ENCODE data around the gene FAM72B.
"Not testable (repeated sequence)": the region's sequence is repeated elsewhere in the genome, so short reads cannot be mapped to it uniquely, and the experiment has no call there.

The FAM72B gene

DNA sequence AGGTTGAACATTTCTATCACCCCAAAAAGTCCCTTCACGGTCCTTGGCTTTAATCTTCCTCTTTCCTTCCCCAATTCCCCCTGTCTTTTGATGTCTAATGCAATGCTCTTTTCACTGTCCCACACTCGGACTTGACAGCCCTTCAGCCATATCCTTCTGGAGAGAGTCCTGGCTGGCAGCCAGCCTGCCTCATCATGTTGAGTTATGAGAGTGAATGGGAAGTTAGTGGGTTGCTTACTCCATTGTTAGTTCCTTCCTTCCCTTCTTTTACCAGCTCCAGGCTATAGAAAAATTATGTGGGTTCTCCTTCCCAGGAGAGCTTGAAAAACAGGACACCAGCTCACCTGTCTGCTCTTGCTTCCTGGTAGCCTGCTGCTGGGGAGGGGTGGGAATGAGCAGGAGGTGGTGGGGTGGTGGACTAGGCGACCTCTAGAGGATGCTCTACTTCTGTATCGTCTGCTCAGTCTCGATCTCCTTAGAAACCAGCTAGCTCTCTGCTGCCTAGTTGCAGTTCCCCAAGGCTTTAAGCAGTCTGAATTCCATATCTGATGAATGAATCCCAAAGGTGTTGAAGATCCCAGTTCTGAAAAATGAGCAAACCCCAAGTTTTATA lies 30.5 kb upstream of the FAM72B start:
- not testable (repeated sequence) for H3K9me3 ChIP-seq (ENCODE audit: control insufficient read depth, low read length); H3K4me1 ChIP-seq

DNA sequence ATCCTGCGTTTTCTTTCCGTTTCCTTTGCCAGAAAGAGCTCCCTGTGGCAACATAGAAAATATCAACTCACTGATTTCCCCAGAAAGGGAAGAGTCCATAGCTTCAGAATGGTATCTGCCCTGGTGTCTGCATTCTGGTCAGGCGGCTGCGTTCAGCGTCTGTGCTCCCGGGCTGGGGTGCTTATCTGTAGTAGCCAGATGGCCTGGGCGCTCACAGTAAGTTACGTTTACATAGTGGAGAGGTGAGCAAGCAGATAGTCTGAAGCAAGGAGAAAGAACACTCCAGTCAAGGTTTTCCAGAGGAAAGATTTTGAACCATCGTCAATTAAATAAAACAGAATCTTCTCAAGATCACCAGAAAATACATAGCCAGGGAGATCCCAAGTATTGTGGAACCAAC lies 29.4 kb upstream of the FAM72B start:
- H3K36me3 ChIP-seq (ENCODE audit: control insufficient read depth, insufficient read depth, low read length); H2AFZ ChIP-seq; H3K79me2 ChIP-seq; H3K9ac ChIP-seq; H3K4me2 ChIP-seq (ENCODE audit: low read length); H3K27me3 ChIP-seq (ENCODE audit: control insufficient read depth, insufficient read depth, low read length); H3K27ac ChIP-seq; H3K4me1 ChIP-seq; H3K4me3 ChIP-seq (ENCODE audit: low read depth, low read length); H3K9me3 ChIP-seq (ENCODE audit: control insufficient read depth, low read length): not testable (repeated sequence)

More for the DNA sequence above, 30.5 kb upstream of the FAM72B start:
- not testable (repeated sequence) for H3K4me3 ChIP-seq (ENCODE audit: low read depth, low read length); H3K4me2 ChIP-seq (ENCODE audit: low read length); H3K27ac ChIP-seq; H2AFZ ChIP-seq; H3K79me2 ChIP-seq; H3K9ac ChIP-seq; H3K27me3 ChIP-seq (ENCODE audit: control insufficient read depth, insufficient read depth, low read length); H3K36me3 ChIP-seq (ENCODE audit: control insufficient read depth, insufficient read depth, low read length)

DNA sequence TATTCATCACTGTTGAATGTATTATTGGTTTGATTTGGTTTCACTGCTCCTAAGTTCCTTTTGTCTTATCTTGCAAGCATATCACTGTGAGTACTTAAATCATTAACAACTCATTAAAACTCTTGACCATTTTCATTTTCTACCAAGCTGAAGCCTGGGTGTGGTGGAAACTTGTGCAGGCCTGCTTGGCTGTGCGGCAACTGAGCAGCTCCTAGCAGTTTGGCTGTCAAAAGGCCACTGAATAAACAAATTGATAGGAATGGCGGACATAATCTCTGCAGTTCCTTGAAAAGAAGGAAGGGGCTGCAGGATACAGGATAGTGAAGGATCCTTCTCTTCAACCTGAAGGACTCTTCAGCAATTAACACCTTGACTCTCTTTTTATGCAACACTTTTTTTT lies 26.6 kb upstream of the FAM72B start:
- H3K4me3 ChIP-seq (ENCODE audit: low read depth, low read length); H3K4me1 ChIP-seq; H3K27ac ChIP-seq; H3K36me3 ChIP-seq (ENCODE audit: control insufficient read depth, insufficient read depth, low read length); H3K27me3 ChIP-seq (ENCODE audit: control insufficient read depth, insufficient read depth, low read length); H3K9ac ChIP-seq; H3K4me2 ChIP-seq (ENCODE audit: low read length); H2AFZ ChIP-seq; H3K9me3 ChIP-seq (ENCODE audit: control insufficient read depth, low read length); H3K79me2 ChIP-seq: not testable (repeated sequence)

GRCh38 chr1:121208375-121208774 lies 24.2 kb upstream of the FAM72B start:
- H3K36me3 ChIP-seq (ENCODE audit: control insufficient read depth, insufficient read depth, low read length); H3K79me2 ChIP-seq; H3K9ac ChIP-seq; H2AFZ ChIP-seq; H3K4me2 ChIP-seq (ENCODE audit: low read length); H3K4me1 ChIP-seq; H3K9me3 ChIP-seq (ENCODE audit: control insufficient read depth, low read length); H3K27ac ChIP-seq; H3K27me3 ChIP-seq (ENCODE audit: control insufficient read depth, insufficient read depth, low read length); H3K4me3 ChIP-seq (ENCODE audit: low read depth, low read length): not testable (repeated sequence)

DNA sequence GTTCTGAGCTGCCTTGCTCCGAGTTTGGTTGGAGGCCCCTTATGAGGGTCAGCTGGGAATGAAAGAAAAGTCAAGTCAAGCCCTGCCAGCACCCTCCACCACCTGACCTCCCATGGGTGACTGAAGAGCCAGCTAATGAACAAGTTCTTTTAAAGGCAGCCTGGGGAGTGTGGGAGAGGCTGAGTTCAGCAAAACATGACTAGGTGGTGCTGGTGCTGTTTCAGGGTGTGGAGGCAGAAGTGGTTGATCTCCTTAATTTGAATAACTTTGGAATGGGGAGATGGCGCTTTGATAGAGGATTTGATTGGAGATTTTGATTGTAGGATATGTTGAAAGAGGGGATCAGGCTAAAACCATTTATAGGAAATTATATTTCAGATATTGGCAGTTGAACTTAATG lies 23.2 kb upstream of the FAM72B start:
- not testable (repeated sequence) for H3K27me3 ChIP-seq (ENCODE audit: control insufficient read depth, insufficient read depth, low read length); H3K4me2 ChIP-seq (ENCODE audit: low read length); H3K4me1 ChIP-seq

DNA sequence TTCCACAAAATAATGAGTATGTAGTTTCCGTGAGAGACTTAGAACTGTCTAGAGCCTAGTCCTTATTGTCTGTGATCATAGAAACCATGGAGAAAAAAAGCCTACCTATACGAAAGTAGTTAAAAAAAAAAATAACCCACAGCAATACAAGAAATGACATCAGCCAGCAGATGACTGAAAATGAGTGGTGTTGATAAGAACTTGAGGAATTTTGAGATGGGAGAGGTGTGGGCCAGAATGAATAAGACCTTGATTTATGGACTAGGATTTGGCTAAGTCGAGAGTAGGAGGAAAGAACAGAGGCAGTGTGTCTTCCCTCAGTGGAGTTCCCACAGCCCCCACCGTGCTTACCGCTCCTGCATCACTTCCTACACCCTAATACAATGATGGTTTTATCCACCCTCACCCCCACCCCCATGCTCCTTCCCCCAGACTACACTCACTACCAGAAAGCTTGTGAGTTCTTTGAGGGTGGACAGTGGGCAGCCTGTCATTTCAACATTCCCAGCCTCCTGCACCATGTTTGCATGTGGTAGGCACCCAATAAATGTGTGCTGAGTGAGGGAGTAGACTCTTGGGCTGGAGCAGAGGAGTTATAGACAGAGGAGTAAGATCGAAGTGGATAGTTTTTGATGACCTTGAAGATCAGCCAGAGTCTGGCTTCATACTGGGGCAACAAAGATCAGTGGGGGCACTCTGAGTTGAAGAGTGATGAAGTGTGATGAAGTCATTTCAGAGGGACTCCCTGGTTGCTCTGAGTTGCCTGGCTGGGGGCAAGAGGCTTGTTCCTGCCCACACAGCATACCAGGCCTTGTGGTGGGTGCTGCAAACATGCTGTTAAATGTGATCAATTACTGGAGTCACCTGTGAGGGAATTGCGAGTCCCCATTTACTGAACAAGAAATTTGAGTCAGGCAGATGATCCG lies 21.9 kb upstream of the FAM72B start:
- not testable (repeated sequence) for H3K27me3 ChIP-seq (ENCODE audit: control insufficient read depth, insufficient read depth, low read length); H2AFZ ChIP-seq; H3K4me2 ChIP-seq (ENCODE audit: low read length); H3K4me1 ChIP-seq; H3K9me3 ChIP-seq (ENCODE audit: control insufficient read depth, low read length); H3K9ac ChIP-seq; H3K4me3 ChIP-seq (ENCODE audit: low read depth, low read length); H3K36me3 ChIP-seq (ENCODE audit: control insufficient read depth, insufficient read depth, low read length); H3K27ac ChIP-seq; H3K79me2 ChIP-seq

More for the DNA sequence above, 23.2 kb upstream of the FAM72B start:
- not testable (repeated sequence) for H3K27ac ChIP-seq; H3K36me3 ChIP-seq (ENCODE audit: control insufficient read depth, insufficient read depth, low read length); H3K79me2 ChIP-seq; H3K9ac ChIP-seq; H3K9me3 ChIP-seq (ENCODE audit: control insufficient read depth, low read length); H2AFZ ChIP-seq; H3K4me3 ChIP-seq (ENCODE audit: low read depth, low read length)

- not testable (repeated sequence) for H3K79me2 ChIP-seq; H3K27ac ChIP-seq; H3K4me1 ChIP-seq; H3K4me2 ChIP-seq (ENCODE audit: low read length); H3K27me3 ChIP-seq (ENCODE audit: control insufficient read depth, insufficient read depth, low read length); H3K9me3 ChIP-seq (ENCODE audit: control insufficient read depth, low read length); H3K4me3 ChIP-seq (ENCODE audit: low read depth, low read length); H3K36me3 ChIP-seq (ENCODE audit: control insufficient read depth, insufficient read depth, low read length); H2AFZ ChIP-seq; H3K9ac ChIP-seq
These were observed 18.8 kb upstream of the FAM72B start for GRCh38 chr1:121202986-121203385.

GRCh38 chr1:121200985-121201981 lies 17.1 kb upstream of the FAM72B start:
- not testable (repeated sequence) for H3K4me1 ChIP-seq; H3K4me3 ChIP-seq (ENCODE audit: low read depth, low read length); H3K4me2 ChIP-seq (ENCODE audit: low read length); H3K27me3 ChIP-seq (ENCODE audit: control insufficient read depth, insufficient read depth, low read length); H3K79me2 ChIP-seq; H2AFZ ChIP-seq; H3K27ac ChIP-seq; H3K9ac ChIP-seq; H3K9me3 ChIP-seq (ENCODE audit: control insufficient read depth, low read length); H3K36me3 ChIP-seq (ENCODE audit: control insufficient read depth, insufficient read depth, low read length)

DNA sequence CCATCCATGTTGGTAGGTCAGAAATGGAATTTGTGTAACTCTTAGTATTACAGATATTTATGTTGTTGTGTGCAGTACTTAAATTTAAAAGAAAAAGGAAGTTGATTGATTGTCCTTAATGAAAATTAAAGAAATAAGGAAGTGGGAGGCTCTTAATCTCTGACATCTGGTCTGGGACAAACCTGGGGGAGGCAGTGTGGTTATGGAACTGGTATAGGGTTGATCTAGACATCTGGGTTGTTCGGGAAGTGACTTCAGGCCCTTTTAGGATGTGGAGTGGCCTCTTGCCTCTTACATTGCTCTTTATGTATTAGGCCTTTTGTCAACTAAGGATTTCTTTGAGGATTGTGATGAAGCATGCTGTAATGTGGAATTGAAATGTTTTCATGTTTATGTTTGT lies 16.1 kb upstream of the FAM72B start:
- not testable (repeated sequence) for H2AFZ ChIP-seq; H3K27me3 ChIP-seq (ENCODE audit: control insufficient read depth, insufficient read depth, low read length); H3K4me1 ChIP-seq; H3K36me3 ChIP-seq (ENCODE audit: control insufficient read depth, insufficient read depth, low read length); H3K9me3 ChIP-seq (ENCODE audit: control insufficient read depth, low read length); H3K9ac ChIP-seq; H3K79me2 ChIP-seq; H3K4me2 ChIP-seq (ENCODE audit: low read length); H3K27ac ChIP-seq; H3K4me3 ChIP-seq (ENCODE audit: low read depth, low read length)

DNA sequence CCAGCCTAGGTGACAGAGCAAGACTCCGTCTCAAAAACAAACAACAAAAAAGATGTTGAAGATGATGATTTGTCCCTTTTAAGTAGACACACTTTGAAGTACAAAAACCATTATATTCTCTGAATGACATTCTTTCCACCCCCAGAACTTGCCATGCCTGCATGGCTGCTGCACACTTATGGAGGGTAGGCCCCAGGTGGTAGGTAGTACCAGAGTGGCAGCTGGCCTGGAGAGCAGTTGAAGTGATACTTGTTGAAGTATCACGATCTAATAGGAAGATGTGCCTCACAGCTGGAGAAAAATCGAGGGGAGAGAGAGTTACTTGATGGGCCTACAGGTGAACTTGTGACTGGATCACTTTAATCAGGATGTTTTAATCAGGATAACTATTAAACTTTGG lies 15.6 kb upstream of the FAM72B start:
- H3K79me2 ChIP-seq; H3K4me1 ChIP-seq; H3K4me3 ChIP-seq (ENCODE audit: low read depth, low read length); H3K27ac ChIP-seq; H3K36me3 ChIP-seq (ENCODE audit: control insufficient read depth, insufficient read depth, low read length); H3K4me2 ChIP-seq (ENCODE audit: low read length); H3K27me3 ChIP-seq (ENCODE audit: control insufficient read depth, insufficient read depth, low read length); H3K9ac ChIP-seq; H2AFZ ChIP-seq; H3K9me3 ChIP-seq (ENCODE audit: control insufficient read depth, low read length): not testable (repeated sequence)

All from parathyroid adenoma (tissue), 2 donors.